ENCODE measurements around the gene DENND1C. TPM values are rescaled to one million over a fixed set of nuclear protein-coding genes. Genes with fewer than 3 reads are reported as not detected.
A peak's percentile ranks its signal among the peaks of the same experiment; 100 is the strongest.

DENND1C gene
- total RNA-seq, 4 donors from 2014 or later, result 1.1 to 8.1 (median 2.5) TPM

- no peak for DNase-seq (ENCODE audit: low spot score in 2 of 2)
- Histone ChIP-seq H3K27me3 (peaks cover 0 to 35% of the 10 kb centered on the region in 2 donors), H3K9me3 (no peaks in the 10 kb centered on the region), H3K27ac (no peak overlapping the region), H3K4me3 (no peak overlapping the region), H3K4me1 (peaks cover 0 to 18% (median 0%) of the 10 kb centered on the region in 4 donors), H3K36me3 (no peaks in the 10 kb centered on the region)
- WGBS, 2 donors, result 53 to 56% methylated on average over 7 of the region's 7 CpGs
- TF ChIP-seq EP300 (IDR thresholded peaks at IDR 0.05) (no peak), POLR2A (IDR thresholded peaks at IDR 0.05) (no peak), CTCF (IDR thresholded peaks at IDR 0.05) (no peak)
Measured at GRCh38 chr19:6479836-6480398, 1.7 kb downstream of the DENND1C start.

GRCh38 chr19:6478815-6479214, 2.8 kb downstream of the DENND1C start:
- H3K4me1 ChIP-seq, result peaks cover 0 to 18% (median 0%) of the 10 kb centered on the region in 4 donors
- no peak overlapping the region for H3K4me3 ChIP-seq
- no peaks in the 10 kb centered on the region for H3K9me3 ChIP-seq
- 85 to 88% methylated on average over 12 to 13 of the region's 13 CpGs for WGBS, 2 donors
- H3K36me3 ChIP-seq, result no peaks in the 10 kb centered on the region
- peaks cover 0 to 41% of the 10 kb centered on the region in 2 donors for H3K27me3 ChIP-seq
- DNase-seq (ENCODE audit: low spot score in 2 of 2), result no peak
- TF ChIP-seq EP300 (IDR thresholded peaks at IDR 0.05) (no peak), POLR2A (IDR thresholded peaks at IDR 0.05) (no peak), CTCF (IDR thresholded peaks at IDR 0.05) (no peak)
- H3K27ac ChIP-seq, result no peak overlapping the region

- H3K27ac ChIP-seq, result no peak overlapping the region
- DNase-seq (ENCODE audit: low spot score in 2 of 2), result no peak
- H3K4me3 ChIP-seq, result peak overlapping the region in 1 of 4 donors; percentile 31
- no peaks in the 10 kb centered on the region for H3K9me3 ChIP-seq
- TF ChIP-seq POLR2A (IDR thresholded peaks at IDR 0.05) (no peak), CTCF (IDR thresholded peaks at IDR 0.05) (no peak), EP300 (IDR thresholded peaks at IDR 0.05) (no peak)
- H3K27me3 ChIP-seq, result peaks cover 0 to 37% of the 10 kb centered on the region in 2 donors
- WGBS, 2 donors, result 20 to 24% methylated on average over 16 to 29 of the region's 29 CpGs
- H3K4me1 ChIP-seq, result peaks cover 0 to 18% (median 0%) of the 10 kb centered on the region in 4 donors
- no peaks in the 10 kb centered on the region for H3K36me3 ChIP-seq
Measured at GRCh38 chr19:6476896-6477431, 4.6 kb downstream of the DENND1C start.

GRCh38 chr19:6476155-6476895, 5.3 kb downstream of the DENND1C start:
- 11 to 19% methylated on average over 22 to 30 of the region's 33 CpGs for WGBS, 2 donors
- TF ChIP-seq EP300 (IDR thresholded peaks at IDR 0.05) (no peak), POLR2A (IDR thresholded peaks at IDR 0.05) (no peak), CTCF (IDR thresholded peaks at IDR 0.05) (no peak)
- H3K9me3 ChIP-seq, result no peaks in the 10 kb centered on the region
- H3K36me3 ChIP-seq, result no peaks in the 10 kb centered on the region
- no peak for DNase-seq (ENCODE audit: low spot score in 2 of 2)
- peaks cover 0 to 37% of the 10 kb centered on the region in 2 donors for H3K27me3 ChIP-seq
- peak overlapping the region in 1 of 4 donors; percentile 31 for H3K4me3 ChIP-seq
- H3K27ac ChIP-seq, result no peak overlapping the region
- peaks cover 0 to 18% (median 0%) of the 10 kb centered on the region in 4 donors for H3K4me1 ChIP-seq
